ENCODE results near the gene UBXN7. TPM values are rescaled to one million over a fixed set of nuclear protein-coding genes. Genes with fewer than 3 reads are reported as not detected.

The UBXN7 gene
- total and polyA plus RNA-seq, 2 donors (not counting 3 experiments of a cell fraction or from before 2014, with no cell fraction given): 9.9 to 57.0 TPM

DNA sequence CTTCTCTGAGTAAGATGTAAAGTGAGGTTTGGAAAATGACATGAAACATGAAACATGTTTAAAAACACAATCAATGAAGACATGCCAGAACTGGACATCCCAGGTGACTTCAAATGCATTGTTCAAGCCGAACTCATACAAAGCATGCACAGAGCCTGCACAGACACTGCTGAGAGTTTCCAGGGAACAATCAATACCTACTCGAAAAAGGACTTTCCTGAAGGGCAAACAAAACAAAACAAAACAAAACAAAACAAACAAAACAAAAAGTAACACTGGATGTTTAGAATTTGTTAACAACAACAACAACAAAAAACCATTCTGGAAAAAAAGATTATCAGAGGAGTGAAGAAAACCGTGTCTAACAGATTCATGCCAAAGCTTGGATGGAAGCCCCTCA, 83.5 kb downstream of the UBXN7 start:
- no peaks in the 10 kb centered on the region for H3K9me1 ChIP-seq (replicated peaks; ENCODE audit: control insufficient read depth, extremely low read depth, insufficient read depth, low read length)
- H3K9me3 ChIP-seq (replicated peaks; ENCODE audit: control insufficient read depth, insufficient read depth, low read length): no peaks in the 10 kb centered on the region
- DNase-seq (ENCODE audit: low read depth, low spot score) (no peak), FAIRE-seq (no peak)
- no peak overlapping the region for H3K4me3 ChIP-seq (replicated peaks in 1 of 3; ENCODE audit: insufficient read depth in 1 of 3, low read depth in 1 of 3, low read length in 3 of 3)
- H3K36me3 ChIP-seq (ENCODE audit: control insufficient read depth in 2 of 2, extremely low read depth in 1 of 2, insufficient read depth in 2 of 2, low read length in 2 of 2): no peaks in the 10 kb centered on the region
- no TSS peak for BruUV-seq (replicated peaks)
- no peaks in the 10 kb centered on the region for H3K27me3 ChIP-seq (ENCODE audit: control insufficient read depth in 2 of 2, insufficient read depth in 2 of 2, low read length in 2 of 2)
- TF ChIP-seq FOS (IDR thresholded peaks at IDR 0.05; ENCODE audit: borderline replicate concordance, insufficient read depth, low read length): no peak
- TF ChIP-seq EZH2 (IDR thresholded peaks at IDR 0.05; ENCODE audit: borderline replicate concordance, low read depth, low read length, severe bottlenecking): no peak
- no peak for TF ChIP-seq JUN (IDR thresholded peaks at IDR 0.05; ENCODE audit: borderline replicate concordance, insufficient read depth, insufficient read length, low read depth)
- TF ChIP-seq POLR2AphosphoS5 (IDR thresholded peaks at IDR 0.05; ENCODE audit: insufficient read depth, low read depth, low read length): no peak
- TF ChIP-seq, protein P1, sequence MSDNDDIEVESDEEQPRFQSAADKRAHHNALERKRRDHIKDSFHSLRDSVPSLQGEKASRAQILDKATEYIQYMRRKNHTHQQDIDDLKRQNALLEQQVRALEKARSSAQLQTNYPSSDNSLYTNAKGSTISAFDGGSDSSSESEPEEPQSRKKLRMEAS (IDR thresholded peaks at IDR 0.05; ENCODE audit: insufficient read depth, insufficient read length): no peak
- no peak for TF ChIP-seq POLR2A (IDR thresholded peaks at IDR 0.05; ENCODE audit: low read depth, low read length)
- TF ChIP-seq MYC (IDR thresholded peaks at IDR 0.05; ENCODE audit: low read depth, low read length): no peak
- TF ChIP-seq GATA2 (IDR thresholded peaks at IDR 0.05; ENCODE audit: insufficient read depth, insufficient read length, low read depth, low read length): no peak
- TF ChIP-seq, protein P2, sequence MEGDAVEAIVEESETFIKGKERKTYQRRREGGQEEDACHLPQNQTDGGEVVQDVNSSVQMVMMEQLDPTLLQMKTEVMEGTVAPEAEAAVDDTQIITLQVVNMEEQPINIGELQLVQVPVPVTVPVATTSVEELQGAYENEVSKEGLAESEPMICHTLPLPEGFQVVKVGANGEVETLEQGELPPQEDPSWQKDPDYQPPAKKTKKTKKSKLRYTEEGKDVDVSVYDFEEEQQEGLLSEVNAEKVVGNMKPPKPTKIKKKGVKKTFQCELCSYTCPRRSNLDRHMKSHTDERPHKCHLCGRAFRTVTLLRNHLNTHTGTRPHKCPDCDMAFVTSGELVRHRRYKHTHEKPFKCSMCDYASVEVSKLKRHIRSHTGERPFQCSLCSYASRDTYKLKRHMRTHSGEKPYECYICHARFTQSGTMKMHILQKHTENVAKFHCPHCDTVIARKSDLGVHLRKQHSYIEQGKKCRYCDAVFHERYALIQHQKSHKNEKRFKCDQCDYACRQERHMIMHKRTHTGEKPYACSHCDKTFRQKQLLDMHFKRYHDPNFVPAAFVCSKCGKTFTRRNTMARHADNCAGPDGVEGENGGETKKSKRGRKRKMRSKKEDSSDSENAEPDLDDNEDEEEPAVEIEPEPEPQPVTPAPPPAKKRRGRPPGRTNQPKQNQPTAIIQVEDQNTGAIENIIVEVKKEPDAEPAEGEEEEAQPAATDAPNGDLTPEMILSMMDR (IDR thresholded peaks at IDR 0.05; ENCODE audit: extremely low read depth in 1 of 2, insufficient read depth in 1 of 2, low read depth in 1 of 2, low read length in 2 of 2): no peak
- no peaks in the 10 kb centered on the region for H4K20me1 ChIP-seq (replicated peaks; ENCODE audit: control insufficient read depth, extremely low read depth, insufficient read depth, low read length)
- dilution Hi-C loops (cut with MboI; ENCODE audit: extremely low pct_ligation_motif_present, low sequenced_read_pairs): no loop called here
- H3K9ac ChIP-seq (replicated peaks; ENCODE audit: extremely low read depth, insufficient read depth, low read length): no peak overlapping the region
- ChIA-PET POLR2A (no interaction called here), CTCF (no interaction called here)
- intact Hi-C loops (cut with micrococcal nuclease): no loop called here
- no peak overlapping the region for H2AFZ ChIP-seq (ENCODE audit: low read depth, low read length)
- no peak overlapping the region for H3K27ac ChIP-seq (ENCODE audit: insufficient read depth, low read depth, low read length)
- H3K4me1 ChIP-seq (ENCODE audit: control insufficient read depth, extremely low read depth, insufficient read depth, low read length): no peaks in the 10 kb centered on the region
- H3K79me2 ChIP-seq (ENCODE audit: control insufficient read depth, insufficient read depth, low read length): no peaks in the 10 kb centered on the region
- no peak overlapping the region for H3K4me2 ChIP-seq (ENCODE audit: insufficient read depth, low read length)

Data from endothelial cell of umbilical vein (primary cell).